Measurements from ENCODE around the gene OSM.

DNA sequence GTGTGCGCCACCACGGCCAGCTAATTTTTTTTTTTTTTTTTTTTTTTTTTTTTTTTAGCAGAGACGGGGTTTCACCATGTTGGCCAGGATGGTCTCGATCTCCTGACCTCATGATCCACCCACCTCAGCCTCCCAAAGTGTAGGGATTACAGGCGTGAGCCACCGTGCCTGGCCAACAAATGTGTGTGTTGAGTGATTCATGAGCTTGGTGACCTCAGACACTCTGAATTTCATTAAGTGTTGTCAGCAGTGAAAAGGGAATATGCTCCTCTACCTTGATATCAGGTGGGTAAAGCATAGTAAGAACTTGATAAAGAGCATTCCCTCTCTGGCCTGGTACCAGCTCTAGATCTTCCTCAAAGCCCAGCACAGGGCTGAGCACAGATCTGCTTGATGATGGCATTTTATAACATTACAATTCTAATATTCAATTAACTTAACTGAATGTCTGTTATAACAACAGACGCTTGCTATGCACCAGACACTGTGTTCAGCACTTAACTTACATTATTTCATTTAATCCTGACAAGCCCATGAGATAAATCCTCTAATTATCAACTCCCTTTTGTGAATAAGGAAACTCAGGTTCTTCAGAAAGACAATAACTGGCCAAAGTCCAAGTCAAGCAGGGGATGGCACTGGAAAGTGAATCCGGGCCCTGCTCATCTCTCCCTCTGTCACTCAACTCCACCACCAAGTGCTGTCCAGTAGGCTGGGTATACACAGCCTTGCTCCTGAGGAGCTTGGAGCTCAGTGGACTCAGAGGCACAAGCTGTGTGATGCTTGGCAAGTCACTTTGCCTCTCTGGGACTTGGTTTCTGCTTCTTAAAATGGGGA is 47.1 kb upstream of the OSM start:
- TF ChIP-seq MAX (IDR thresholded peaks at IDR 0.05; ENCODE audit: low read depth): no peak
- peak; percentile 19; the same call in 1 of the 2 replicates for TF ChIP-seq NFIC (IDR thresholded peaks at IDR 0.05; ENCODE audit: borderline replicate concordance)
- TF ChIP-seq RAD21 (IDR thresholded peaks at IDR 0.05; ENCODE audit: low read length): no peak
- TF ChIP-seq, protein P1, sequence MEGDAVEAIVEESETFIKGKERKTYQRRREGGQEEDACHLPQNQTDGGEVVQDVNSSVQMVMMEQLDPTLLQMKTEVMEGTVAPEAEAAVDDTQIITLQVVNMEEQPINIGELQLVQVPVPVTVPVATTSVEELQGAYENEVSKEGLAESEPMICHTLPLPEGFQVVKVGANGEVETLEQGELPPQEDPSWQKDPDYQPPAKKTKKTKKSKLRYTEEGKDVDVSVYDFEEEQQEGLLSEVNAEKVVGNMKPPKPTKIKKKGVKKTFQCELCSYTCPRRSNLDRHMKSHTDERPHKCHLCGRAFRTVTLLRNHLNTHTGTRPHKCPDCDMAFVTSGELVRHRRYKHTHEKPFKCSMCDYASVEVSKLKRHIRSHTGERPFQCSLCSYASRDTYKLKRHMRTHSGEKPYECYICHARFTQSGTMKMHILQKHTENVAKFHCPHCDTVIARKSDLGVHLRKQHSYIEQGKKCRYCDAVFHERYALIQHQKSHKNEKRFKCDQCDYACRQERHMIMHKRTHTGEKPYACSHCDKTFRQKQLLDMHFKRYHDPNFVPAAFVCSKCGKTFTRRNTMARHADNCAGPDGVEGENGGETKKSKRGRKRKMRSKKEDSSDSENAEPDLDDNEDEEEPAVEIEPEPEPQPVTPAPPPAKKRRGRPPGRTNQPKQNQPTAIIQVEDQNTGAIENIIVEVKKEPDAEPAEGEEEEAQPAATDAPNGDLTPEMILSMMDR (IDR thresholded peaks at IDR 0.05): no peak
- no peak for TF ChIP-seq TEAD4 (IDR thresholded peaks at IDR 0.05; ENCODE audit: borderline replicate concordance, insufficient read depth)
- TF ChIP-seq EZH2phosphoT487 (IDR thresholded peaks at IDR 0.05; ENCODE audit: borderline replicate concordance, low read depth): no peak

Data from SK-N-SH (cell line).